Ectodermal cell (in vitro differentiated cells): ENCODE measurements around the gene EPHA7.

Experiments
- H3K27ac ChIP-seq: 2 replicates; pipeline ENCODE4 v1.7.0; 2013; ENCODE audit warnings: mild to moderate bottlenecking, low read depth, low read length; ENCODE audit not compliant: insufficient read depth, poor library complexity, severe bottlenecking
- H3K27me3 ChIP-seq: 2 replicates; pipeline ENCODE4 v1.7.0; 2013; ENCODE audit warnings: mild to moderate bottlenecking, low read length; ENCODE audit not compliant: insufficient read depth, control insufficient read depth, poor library complexity, severe bottlenecking
- H3K36me3 ChIP-seq: one replicate; pipeline ENCODE4 v1.7.0; 2013; ENCODE audit warnings: low read length; ENCODE audit not compliant: control insufficient read depth, insufficient read depth
- H3K4me1 ChIP-seq: one replicate; pipeline ENCODE4 v1.7.0; 2013; ENCODE audit warnings: low read length; ENCODE audit not compliant: control insufficient read depth, insufficient read depth
- H3K4me3 ChIP-seq: 2 replicates; pipeline ENCODE4 v1.7.0; 2013; ENCODE audit warnings: low read depth, low read length, control low read depth; ENCODE audit not compliant: insufficient read depth
- H3K9me3 ChIP-seq: 2 replicates; pipeline ENCODE4 v1.7.0; 2013; ENCODE audit warnings: mild to moderate bottlenecking, low read length, moderate library complexity; ENCODE audit not compliant: control insufficient read depth
- WGBS, 2 experiments: methylation state at CpG; one replicate each; pipeline ENCODE4 v1.1.7; 2013; ENCODE audit warnings: missing lambda C conversion rate in 2 of 2; 5-methylcytosine and 5-hydroxymethylcytosine counted together

The EPHA7 gene

DNA sequence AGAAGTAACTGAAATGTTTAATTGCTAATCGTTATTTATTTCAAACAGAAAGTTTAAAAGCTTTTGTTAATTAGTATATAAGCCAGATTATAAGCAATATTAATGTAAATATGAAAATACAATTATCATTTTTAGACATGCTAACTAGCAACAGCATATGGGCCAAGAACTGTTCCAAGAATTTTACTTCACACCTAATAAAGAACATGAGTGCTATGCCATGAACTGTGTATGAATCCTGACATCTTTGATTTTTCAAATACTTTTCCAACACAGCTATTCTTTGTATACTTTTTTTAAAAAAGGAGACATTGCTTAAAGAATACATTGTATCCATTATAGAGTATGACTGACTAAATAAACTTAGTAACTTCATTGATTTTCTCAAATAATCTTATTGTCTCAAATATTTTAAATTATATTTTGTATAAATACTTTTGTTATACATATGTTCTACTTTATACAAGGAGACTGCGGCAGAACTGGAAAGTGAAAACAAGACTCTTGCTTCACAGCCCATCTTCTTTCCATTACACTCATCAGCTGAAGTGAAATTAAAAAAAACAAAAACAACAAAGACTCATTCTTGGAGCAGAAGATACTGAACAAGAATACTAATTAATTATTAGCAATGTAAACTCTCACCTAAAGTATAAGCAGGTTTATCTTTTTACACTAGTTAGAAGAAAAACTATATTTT, 89.9 kb downstream of the EPHA7 start:
- H3K4me1 ChIP-seq: no peaks in the 10 kb centered on the region
- no peak overlapping the region for H3K27ac ChIP-seq
- no peaks in the 10 kb centered on the region for H3K9me3 ChIP-seq
- peaks cover 8% of the 10 kb centered on the region for H3K36me3 ChIP-seq
- 78% methylated on average over 1 of the region's 2 CpGs; no CpG with 5 or more reads in 1 of the 2 experiments for WGBS, 2 experiments
- no peak overlapping the region for H3K4me3 ChIP-seq
- H3K27me3 ChIP-seq: no peaks in the 10 kb centered on the region

DNA sequence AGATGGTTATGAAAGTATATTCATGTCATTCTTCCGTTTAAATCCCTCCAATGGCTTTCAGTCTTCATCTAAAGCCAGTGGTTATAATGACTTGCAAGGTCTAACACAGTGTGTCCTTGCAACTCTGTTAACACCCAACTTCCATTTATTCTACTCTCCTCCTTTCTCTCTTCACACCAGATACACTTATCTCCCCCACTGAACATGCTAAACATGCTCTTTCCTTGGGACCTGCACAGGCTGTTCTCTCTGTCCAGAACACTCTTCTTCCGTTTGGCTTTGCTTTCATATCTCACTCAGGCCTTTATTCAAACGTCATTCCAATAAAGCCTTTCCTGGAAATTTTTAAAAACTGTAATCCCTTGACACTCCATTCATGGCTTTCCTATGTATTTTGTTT, 91.5 kb downstream of the EPHA7 start:
- H3K4me1 ChIP-seq: no peaks in the 10 kb centered on the region
- no peak overlapping the region for H3K4me3 ChIP-seq
- no peaks in the 10 kb centered on the region for H3K36me3 ChIP-seq
- no peaks in the 10 kb centered on the region for H3K27me3 ChIP-seq
- H3K27ac ChIP-seq: no peak overlapping the region
- H3K9me3 ChIP-seq: no peaks in the 10 kb centered on the region
- 92% methylated on average over 3 of the region's 3 CpGs for WGBS, 2 experiments

DNA sequence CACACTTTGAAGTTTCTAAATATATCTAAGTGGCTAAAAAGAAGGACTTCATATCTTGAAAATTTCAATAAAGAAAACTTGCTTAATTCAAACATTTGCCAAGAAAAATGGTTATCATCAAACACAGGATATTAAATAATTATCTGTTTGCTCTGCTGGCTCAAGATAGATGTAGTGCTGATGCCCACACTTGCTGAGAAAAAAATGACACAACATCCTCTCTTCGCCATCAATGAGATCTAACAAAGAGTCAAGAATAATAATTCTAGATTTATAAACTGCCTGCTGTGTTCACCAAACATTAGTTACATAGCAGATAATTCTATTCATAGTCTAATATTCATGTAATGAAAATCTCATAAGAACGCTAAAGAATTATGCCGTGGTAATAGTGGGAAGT, 93.6 kb downstream of the EPHA7 start:
- no peak overlapping the region for H3K4me3 ChIP-seq
- no peak overlapping the region for H3K27ac ChIP-seq
- 89 to 100% methylated on average over 3 of the region's 3 CpGs for WGBS, 2 experiments
- no peaks in the 10 kb centered on the region for H3K9me3 ChIP-seq
- H3K36me3 ChIP-seq: no peaks in the 10 kb centered on the region
- H3K27me3 ChIP-seq: no peaks in the 10 kb centered on the region
- no peaks in the 10 kb centered on the region for H3K4me1 ChIP-seq

DNA sequence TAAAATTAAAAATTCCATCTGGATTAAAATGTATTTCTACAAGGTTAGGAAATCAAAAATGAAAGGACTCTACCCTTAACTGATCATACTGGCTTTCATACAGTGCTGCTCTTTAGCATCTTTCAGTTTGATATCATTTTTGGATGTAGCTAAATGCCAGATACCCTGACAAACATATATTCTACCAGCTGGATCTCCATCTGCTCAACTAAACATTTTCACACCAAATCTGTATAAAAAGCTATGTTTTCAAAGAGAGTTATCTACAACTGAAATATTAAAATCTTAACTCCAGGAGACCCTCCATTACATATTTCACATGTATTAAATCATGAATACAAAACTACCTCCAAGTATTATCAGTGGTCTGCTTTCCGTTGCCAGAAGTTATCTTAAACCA, 95.7 kb downstream of the EPHA7 start:
- Histone ChIP-seq H3K27me3 (no peaks in the 10 kb centered on the region), H3K4me1 (no peaks in the 10 kb centered on the region), H3K27ac (no peak overlapping the region), H3K36me3 (no peaks in the 10 kb centered on the region), H3K9me3 (no peaks in the 10 kb centered on the region), H3K4me3 (no peak overlapping the region)
- 97 to 100% methylated on average over 1 of the region's 1 CpG for WGBS, 2 experiments

DNA sequence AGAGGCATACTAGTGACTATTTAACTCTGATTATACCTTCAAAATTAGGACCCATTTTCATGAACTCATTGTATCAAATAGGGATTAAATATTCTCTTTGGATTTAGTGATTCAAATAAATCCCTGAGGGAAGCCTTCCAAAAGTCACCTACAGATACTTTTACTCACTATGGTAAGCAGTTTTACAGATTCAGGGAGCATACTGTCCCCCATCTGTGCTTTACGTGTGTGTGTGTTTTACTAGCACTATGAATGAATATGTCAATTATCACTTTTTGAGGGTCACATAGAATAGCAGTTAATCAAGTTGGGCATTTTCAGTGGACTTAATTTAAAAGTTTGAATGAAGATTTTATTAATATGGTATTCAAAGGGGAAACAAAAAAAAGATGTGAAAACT, 96.7 kb downstream of the EPHA7 start:
- Histone ChIP-seq H3K9me3 (no peaks in the 10 kb centered on the region), H3K36me3 (no peaks in the 10 kb centered on the region), H3K27me3 (no peaks in the 10 kb centered on the region), H3K4me1 (no peaks in the 10 kb centered on the region), H3K27ac (no peak overlapping the region), H3K4me3 (no peak overlapping the region)
- WGBS, 2 experiments: 100% methylated on average over 1 of the region's 1 CpG

DNA sequence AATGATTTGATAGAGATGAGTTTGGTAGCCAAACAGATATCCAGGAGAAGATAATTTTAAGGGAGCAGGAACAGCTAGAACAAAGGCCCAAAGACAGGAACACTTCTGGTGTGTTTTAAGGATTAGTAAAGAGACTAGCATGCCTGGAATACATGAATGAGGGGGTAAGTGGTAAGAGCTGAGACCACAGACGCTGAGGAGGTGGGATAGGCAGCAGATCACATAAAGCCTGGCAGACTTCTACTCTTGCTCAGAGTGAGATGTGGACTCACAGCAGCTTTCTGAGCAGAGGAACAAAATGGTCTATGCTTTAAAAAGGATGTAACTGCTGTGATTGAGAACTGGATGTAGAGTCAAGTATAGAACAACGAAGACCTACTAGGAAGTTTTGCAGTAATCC, 100.1 kb downstream of the EPHA7 start:
- Histone ChIP-seq H3K27me3 (no peaks in the 10 kb centered on the region), H3K9me3 (no peaks in the 10 kb centered on the region), H3K36me3 (no peaks in the 10 kb centered on the region), H3K27ac (no peak overlapping the region), H3K4me1 (no peaks in the 10 kb centered on the region), H3K4me3 (no peak overlapping the region)
- 79 to 85% methylated on average over 2 of the region's 2 CpGs for whole genome bisulfite sequencing, 2 experiments

DNA sequence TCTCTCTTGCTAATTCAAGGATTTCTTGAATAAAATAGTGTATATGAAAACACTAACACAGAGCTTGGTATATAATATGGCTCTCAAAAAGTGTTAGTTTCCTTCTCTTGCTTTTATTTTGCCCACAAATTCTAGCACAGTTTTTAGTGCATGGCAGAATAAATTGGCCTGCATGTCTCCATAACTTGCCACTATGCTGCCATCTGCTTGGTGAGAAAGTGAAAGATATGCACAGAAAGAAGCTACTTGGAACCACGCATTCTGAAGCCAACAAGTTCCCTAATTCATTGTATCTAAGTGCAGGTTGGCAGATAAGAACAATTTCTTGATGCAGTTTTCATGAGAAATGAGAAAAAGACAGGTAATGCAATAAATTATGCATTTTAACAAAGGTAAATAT, 101.2 kb downstream of the EPHA7 start:
- Histone ChIP-seq H3K4me1 (no peaks in the 10 kb centered on the region), H3K4me3 (no peak overlapping the region), H3K27ac (no peak overlapping the region), H3K36me3 (no peaks in the 10 kb centered on the region), H3K9me3 (no peaks in the 10 kb centered on the region), H3K27me3 (no peaks in the 10 kb centered on the region)
- 92 to 100% methylated on average over 1 of the region's 1 CpG for WGBS, 2 experiments

DNA sequence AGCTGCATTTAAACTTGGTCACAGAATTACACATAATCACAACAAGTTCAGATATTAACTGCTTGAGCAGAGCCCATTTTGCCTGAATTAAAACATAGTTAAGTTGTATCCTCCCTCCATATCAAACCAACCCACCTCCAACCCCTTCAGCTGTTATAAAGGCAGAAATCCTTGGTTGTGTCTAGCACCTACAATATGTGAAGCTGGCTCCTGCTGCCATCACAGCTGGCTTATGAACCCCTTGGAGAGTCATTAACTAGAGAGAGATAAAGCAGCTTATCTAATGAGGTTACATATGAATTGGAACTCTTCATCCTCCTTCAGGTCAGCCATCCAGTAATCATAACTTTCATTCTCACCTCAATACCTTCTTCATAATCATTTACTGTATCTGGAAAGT, 101.8 kb downstream of the EPHA7 start:
- Histone ChIP-seq H3K36me3 (no peaks in the 10 kb centered on the region), H3K4me1 (no peaks in the 10 kb centered on the region), H3K4me3 (no peak overlapping the region), H3K9me3 (no peaks in the 10 kb centered on the region), H3K27ac (no peak overlapping the region), H3K27me3 (no peaks in the 10 kb centered on the region)

DNA sequence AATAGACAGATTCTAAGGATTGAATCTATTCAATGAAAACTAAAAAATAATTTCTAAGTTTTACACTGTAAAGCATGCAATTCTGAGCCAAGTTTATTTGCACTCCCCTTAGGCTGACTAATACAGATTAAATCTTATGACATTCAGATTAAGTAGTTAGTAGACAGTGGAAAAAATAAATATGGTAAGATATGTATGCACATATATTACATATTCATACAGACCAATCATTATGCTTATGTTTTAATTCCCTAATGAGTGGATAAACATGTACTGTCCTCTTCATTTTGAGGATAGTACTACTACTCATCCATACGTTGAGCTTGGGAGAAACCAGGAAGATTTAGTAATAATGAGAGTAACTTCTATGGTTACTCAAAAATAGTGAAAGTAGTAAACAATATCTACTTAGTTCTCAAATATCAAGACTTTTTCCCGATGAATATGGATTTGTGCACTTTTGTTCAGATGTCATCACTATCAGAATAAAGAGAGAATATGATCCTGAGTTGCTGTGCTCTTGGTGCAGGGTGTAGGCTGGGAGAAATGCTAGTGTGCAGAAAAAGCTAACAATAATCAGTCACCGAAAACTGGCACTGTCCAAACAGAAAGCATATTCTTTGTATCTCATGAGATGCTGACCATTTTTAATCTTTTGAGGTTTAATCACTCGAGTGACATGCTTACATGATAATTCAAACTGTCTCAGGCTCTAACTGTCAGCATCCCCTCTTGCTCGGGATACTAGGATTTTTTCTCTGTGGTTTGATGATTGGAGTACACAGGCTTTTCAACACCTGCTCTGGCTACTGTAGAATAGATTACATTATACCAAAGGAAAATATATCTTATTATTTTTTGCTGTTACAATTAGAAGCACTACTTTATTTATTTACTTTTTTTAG, 111.6 kb downstream of the EPHA7 start:
- Histone ChIP-seq H3K9me3 (no peaks in the 10 kb centered on the region), H3K27ac (no peak overlapping the region), H3K27me3 (no peaks in the 10 kb centered on the region), H3K4me3 (no peak overlapping the region), H3K36me3 (no peaks in the 10 kb centered on the region), H3K4me1 (no peaks in the 10 kb centered on the region)
- 93 to 95% methylated on average over 2 to 4 of the region's 5 CpGs for WGBS, 2 experiments

DNA sequence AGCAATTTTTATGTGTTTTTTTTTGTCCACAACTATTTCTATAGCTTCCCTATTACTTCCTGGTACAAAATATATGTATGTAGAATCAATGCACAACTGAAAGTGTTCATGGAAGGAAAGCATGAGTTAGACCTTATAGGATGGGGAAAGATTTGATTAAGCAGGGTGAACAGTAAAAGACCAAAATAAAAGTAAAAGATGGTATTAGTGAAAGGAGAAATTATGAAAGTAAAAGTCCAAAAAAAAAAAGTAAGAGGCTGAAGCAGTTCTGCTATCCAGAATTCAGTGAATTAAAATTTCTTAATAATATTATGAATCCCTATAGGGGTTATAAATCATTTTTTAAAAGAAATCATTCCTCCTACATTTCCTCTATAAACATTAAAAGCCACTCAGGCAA, 114.3 kb downstream of the EPHA7 start:
- Histone ChIP-seq H3K27me3 (no peaks in the 10 kb centered on the region), H3K27ac (no peak overlapping the region), H3K4me1 (no peaks in the 10 kb centered on the region), H3K4me3 (no peak overlapping the region), H3K36me3 (no peaks in the 10 kb centered on the region), H3K9me3 (no peaks in the 10 kb centered on the region)
